GM23338 (cell line): ENCODE measurements around the gene MYO9A. TPM values are rescaled to one million over a fixed set of nuclear protein-coding genes. Genes with fewer than 3 reads are reported as not detected.

Source experiments
- ATAC-seq: fragments of 200-7000 bp; cut with Tn5 transposase; 3 replicates; pipeline ENCODE4 v1.9.1; 2020
- DNase-seq: peaks from one replicate; pipeline ENCODE4 v3.0.0-alpha.2; 2015; ENCODE audit warnings: low spot score
- H2AFZ ChIP-seq: fragments of 200-600 bp; sonication (generic); 2 replicates; pipeline ENCODE4 v1.8.0; 2016; ENCODE audit warnings: antibody characterized with exemption, mild to moderate bottlenecking, moderate library complexity
- H3F3A ChIP-seq: fragments of 200-600 bp; sonication (generic); replicated peaks from 2 replicates; pipeline ENCODE4 v1.8.0; 2017; ENCODE audit warnings: antibody characterized with exemption, mixed run types, low read depth
- H3K27ac ChIP-seq: fragments of 200-600 bp; sonication (generic); 2 replicates; pipeline ENCODE4 v1.6.1; 2016; ENCODE audit warnings: low read depth
- H3K27me3 ChIP-seq: fragments of 200-600 bp; sonication (generic); 2 replicates; pipeline ENCODE4 v1.8.0; 2016; ENCODE audit warnings: mild to moderate bottlenecking, mixed run types, moderate library complexity; ENCODE audit not compliant: insufficient read depth
- H3K36me3 ChIP-seq: fragments of 200-600 bp; sonication (generic); 2 replicates; pipeline ENCODE4 v1.8.0; 2016; ENCODE audit warnings: mild to moderate bottlenecking; ENCODE audit not compliant: insufficient read depth
- H3K4me1 ChIP-seq: fragments of 200-600 bp; sonication (generic); 2 replicates; pipeline ENCODE4 v1.8.0; 2016; ENCODE audit warnings: mild to moderate bottlenecking, moderate library complexity; ENCODE audit not compliant: insufficient read depth
- H3K4me2 ChIP-seq: fragments of 200-600 bp; sonication (generic); 2 replicates; pipeline ENCODE4 v1.7.1; 2017; ENCODE audit warnings: mixed run types
- H3K4me3 ChIP-seq: fragments of 200-600 bp; sonication (generic); 2 replicates; pipeline ENCODE4 v1.6.1; 2016; ENCODE audit warnings: mixed run types
- H3K79me2 ChIP-seq: fragments of 200-600 bp; sonication (generic); replicated peaks from 2 replicates; pipeline ENCODE4 v1.8.0; 2017; ENCODE audit warnings: mild to moderate bottlenecking; ENCODE audit not compliant: insufficient read depth
- H3K9me2 ChIP-seq: fragments of 200-600 bp; sonication (generic); 2 replicates; pipeline ENCODE4 v1.8.0; 2017; ENCODE audit not compliant: insufficient read depth
- H4K20me1 ChIP-seq: fragments of 200-600 bp; sonication (generic); replicated peaks from 2 replicates; pipeline ENCODE4 v1.8.0; 2017; ENCODE audit warnings: mild to moderate bottlenecking; ENCODE audit not compliant: insufficient read depth
- H3K27ac Mint-ChIP-seq: 2 replicates; pipeline ENCODE4 v1.8.0; 2020; ENCODE audit warnings: inconsistent platforms, mild to moderate bottlenecking, moderate library complexity, mixed read lengths
- H3K27me3 Mint-ChIP-seq: 3 replicates; pipeline ENCODE4 v1.8.0; 2022; ENCODE audit warnings: low read depth, mild to moderate bottlenecking, moderate library complexity, mixed read lengths, inconsistent platforms; ENCODE audit not compliant: insufficient read depth, poor library complexity
- H3K36me3 Mint-ChIP-seq: 3 replicates; pipeline ENCODE4 v1.8.0; 2021; ENCODE audit warnings: low read depth, mild to moderate bottlenecking, inconsistent platforms, moderate library complexity, mixed read lengths
- H3K4me1 Mint-ChIP-seq: 3 replicates; pipeline ENCODE4 v1.8.0; 2020; ENCODE audit warnings: mild to moderate bottlenecking, inconsistent platforms, mixed read lengths
- H3K4me3 Mint-ChIP-seq: 3 replicates; pipeline ENCODE4 v1.8.0; 2021; ENCODE audit warnings: moderate library complexity, mild to moderate bottlenecking, inconsistent platforms, mixed read lengths
- H3K9me3 Mint-ChIP-seq: 3 replicates; pipeline ENCODE4 v1.8.0; 2020; ENCODE audit warnings: moderate library complexity, mild to moderate bottlenecking, inconsistent platforms, mixed read lengths
- CREB1 ChIP-seq: fragments of 250-450 bp; sonication (Bioruptor Pico); IDR thresholded peaks from 2 replicates; pipeline ENCODE4 v1.5.0; 2020; ENCODE audit warnings: low read depth, mild to moderate bottlenecking, moderate library complexity
- CTCF ChIP-seq, 2 experiments: fragments of 200-600 bp in 1 of 2; sonication (generic) in 1 of 2; conservative IDR thresholded peaks; 2 replicates each; pipeline versions ENCODE4 v1.5.1 to v1.6.1; 2016 to 2017; ENCODE audit warnings: antibody characterized with exemption in 2 of 2, low read depth in 2 of 2, mild to moderate bottlenecking in 2 of 2, moderate library complexity in 1 of 2
- EZH2 ChIP-seq: fragments of 200-600 bp; sonication (generic); IDR thresholded peaks from one replicate; pipeline ENCODE4 v1.8.0; 2017; ENCODE audit warnings: antibody characterized with exemption, mild to moderate bottlenecking, low read depth; ENCODE audit not compliant: unreplicated experiment
- EZH2phosphoT487 ChIP-seq: fragments of 200-600 bp; sonication (generic); IDR thresholded peaks from one replicate; pipeline ENCODE4 v1.8.1; 2018; ENCODE audit warnings: antibody characterized with exemption; ENCODE audit not compliant: unreplicated experiment
- JUNB ChIP-seq: IDR thresholded peaks from one replicate; pipeline ENCODE4 v1.6.1; 2016; ENCODE audit warnings: antibody characterized with exemption; ENCODE audit not compliant: unreplicated experiment
- NANOG ChIP-seq: IDR thresholded peaks from 2 replicates; pipeline ENCODE4 v1.6.1; 2016; ENCODE audit warnings: antibody characterized with exemption, borderline replicate concordance
- POLR2AphosphoS5 ChIP-seq: IDR thresholded peaks from 2 replicates; pipeline ENCODE4 v1.6.1; 2016; ENCODE audit warnings: antibody characterized with exemption, low read depth
- ZNF114 ChIP-seq: fragments of 250-450 bp; sonication (Bioruptor Pico); IDR thresholded peaks from 2 replicates; pipeline ENCODE4 v1.5.0; 2020; ENCODE audit warnings: mild to moderate bottlenecking, moderate library complexity
- ZNF331 ChIP-seq: fragments of 250-450 bp; sonication (Bioruptor Pico); IDR thresholded peaks from 2 replicates; pipeline ENCODE4 v1.5.0; 2020; ENCODE audit warnings: low read depth, mild to moderate bottlenecking, moderate library complexity
- polyA plus RNA-seq: library from polyadenylated mRNA; unstranded; fragments of >200 nt; fragmentation: Nextera tagmentation; extraction: Ambion mirVana; gene quantifications from 2 replicates; pipeline ENCODE4 v1.2.1, GENCODE V29; 2016
- total RNA-seq: library from RNA; depleted of rRNA; stranded (reverse); fragments of >200 nt; shearing (Covaris generic); gene quantifications from 2 replicates; pipeline ENCODE4 v1.2.3, GENCODE V29; 2014

The MYO9A gene
- total and polyA plus RNA-seq, 2 experiments from 2014 or later: 11.6 to 32.8 TPM

- H2AFZ ChIP-seq: no peak overlapping the region
- no peaks in the 10 kb centered on the region for H3F3A ChIP-seq
- Mint-ChIP-seq H3K4me1 (no peaks in the 10 kb centered on the region; the same call in 2 of the 3 replicates), H3K27me3 (peaks cover 4% of the 10 kb centered on the region), H3K9me3 (no peaks in the 10 kb centered on the region), H3K36me3 (no peaks in the 10 kb centered on the region), H3K4me3 (no peak overlapping the region), H3K27ac (no peak overlapping the region)
- no peaks in the 10 kb centered on the region for H3K9me2 ChIP-seq
- TF ChIP-seq CTCF (conservative IDR thresholded peaks at IDR 0.05; ENCODE audit: low read depth in 2 of 2) (no peak), JUNB (no peak), NANOG (no peak), EZH2phosphoT487 (no peak)
- peaks cover 8% of the 10 kb centered on the region for H4K20me1 ChIP-seq
- no peak for ATAC-seq
- no peak overlapping the region for H3K4me2 ChIP-seq
- peaks cover 24% of the 10 kb centered on the region for H3K79me2 ChIP-seq
- DNase-seq: no peak
- H3K36me3 ChIP-seq: no peaks in the 10 kb centered on the region
- no peaks in the 10 kb centered on the region for H3K27me3 ChIP-seq
- peaks cover 4% of the 10 kb centered on the region; the same call in 1 of the 2 replicates for H3K4me1 ChIP-seq
- no peak overlapping the region for H3K4me3 ChIP-seq
- no peak overlapping the region for H3K27ac ChIP-seq
Measured at GRCh38 chr15:72068856-72069255, 49.1 kb downstream of the MYO9A start.

GRCh38 chr15:72065801-72066200 is 52.1 kb downstream of the MYO9A start:
- Mint-ChIP-seq H3K4me1 (peaks cover 3% of the 10 kb centered on the region), H3K36me3 (no peaks in the 10 kb centered on the region), H3K27ac (no peak overlapping the region), H3K27me3 (peaks cover 4% of the 10 kb centered on the region), H3K9me3 (no peaks in the 10 kb centered on the region), H3K4me3 (no peak overlapping the region)
- no peak for TF ChIP-seq CREB1
- no peak for TF ChIP-seq ZNF114 (CRISPR knock-in tag)
- no peak for TF ChIP-seq EZH2
- TF ChIP-seq CTCF (conservative IDR thresholded peaks at IDR 0.05; ENCODE audit: low read depth in 2 of 2): no peak
- no peak for TF ChIP-seq POLR2AphosphoS5
- no peak for TF ChIP-seq ZNF331
- no peak for TF ChIP-seq NANOG
- TF ChIP-seq JUNB: no peak
- Histone ChIP-seq H2AFZ (no peak overlapping the region), H3F3A (no peaks in the 10 kb centered on the region), H3K4me2 (no peak overlapping the region), H3K4me1 (peaks cover 4% of the 10 kb centered on the region; the same call in 1 of the 2 replicates), H3K36me3 (no peaks in the 10 kb centered on the region), H3K27me3 (no peaks in the 10 kb centered on the region), H4K20me1 (peaks cover 3% of the 10 kb centered on the region), H3K4me3 (no peak overlapping the region), H3K27ac (no peak overlapping the region), H3K79me2 (peaks cover 18% of the 10 kb centered on the region), H3K9me2 (no peaks in the 10 kb centered on the region)
- DNase-seq (no peak), ATAC-seq (no peak)
